HG02885 (cell line): ENCODE measurements around the gene TUBB8.
"Not testable (repeated sequence)": the region's sequence is repeated elsewhere in the genome, so short reads cannot be mapped to it uniquely, and the experiment has no call there.

Source experiments
- ATAC-seq: cut with Tn5 transposase; IDR thresholded peaks from one replicate; pipeline ENCODE4 v1.9.1; 2021; ENCODE audit warnings: mild to moderate bottlenecking; ENCODE audit not compliant: unreplicated experiment, poor library complexity

TUBB8 gene

GRCh38 chr10:68156-68555, 19.1 kb upstream of the TUBB8 start:
- ATAC-seq = not testable (repeated sequence)

GRCh38 chr10:49926-50325, 830 bp upstream of the TUBB8 start:
- not testable (repeated sequence) for ATAC-seq

- ATAC-seq = not testable (repeated sequence)
These were observed 1.2 kb downstream of the TUBB8 start for GRCh38 chr10:47864-48263.

- ATAC-seq = not testable (repeated sequence)
These were observed 35.8 kb downstream of the TUBB8 start for GRCh38 chr10:13315-13635.

- not testable (repeated sequence) for ATAC-seq
These were observed 36.4 kb downstream of the TUBB8 start for GRCh38 chr10:12444-13314.

GRCh38 chr10:11260-11659, 37.8 kb downstream of the TUBB8 start:
- ATAC-seq = not testable (repeated sequence)

- not testable (repeated sequence) for ATAC-seq
These were observed 38.7 kb downstream of the TUBB8 start for GRCh38 chr10:10261-10971.
